Neuronal stem cell (in vitro differentiated cells): Measurements from ENCODE around the gene CCN2.

Experiments used
- DNase-seq: peaks from one replicate; pipeline ENCODE4 v3.0.0-alpha.2; 2013; ENCODE audit warnings: low spot score
- H2AFZ ChIP-seq: one replicate; pipeline ENCODE4 v1.6.1; 2013; ENCODE audit warnings: mild to moderate bottlenecking, low read length, inconsistent platforms
- H2AK5ac ChIP-seq: 2 replicates; pipeline ENCODE4 v1.6.1; 2013; ENCODE audit warnings: low read depth, mild to moderate bottlenecking, inconsistent platforms, low read length, moderate library complexity, mixed read lengths
- H2BK120ac ChIP-seq: 2 replicates; pipeline ENCODE4 v1.6.1; 2013; ENCODE audit warnings: low read depth, mild to moderate bottlenecking, inconsistent platforms, low read length, moderate library complexity, mixed read lengths
- H2BK12ac ChIP-seq: one replicate; pipeline ENCODE4 v1.6.1; 2013; ENCODE audit warnings: low read length, inconsistent platforms
- H2BK15ac ChIP-seq: 2 replicates; pipeline ENCODE4 v1.6.1; 2013; ENCODE audit warnings: mild to moderate bottlenecking, low read length, inconsistent platforms, mixed read lengths
- H2BK5ac ChIP-seq: one replicate; pipeline ENCODE4 v1.6.1; 2013; ENCODE audit warnings: inconsistent platforms, mild to moderate bottlenecking, low read length, moderate library complexity
- H3K14ac ChIP-seq: one replicate; pipeline ENCODE4 v1.6.1; 2013; ENCODE audit warnings: low read length, inconsistent platforms
- H3K18ac ChIP-seq: 2 replicates; pipeline ENCODE4 v1.6.1; 2013; ENCODE audit warnings: low read length, inconsistent platforms
- H3K23ac ChIP-seq: 2 replicates; pipeline ENCODE4 v1.6.1; 2013; ENCODE audit warnings: low read depth, mild to moderate bottlenecking, mixed read lengths, low read length, inconsistent platforms; ENCODE audit not compliant: poor library complexity
- H3K27ac ChIP-seq: replicated peaks from 3 replicates; pipeline ENCODE4 v1.5.1; 2013; ENCODE audit warnings: low read length, inconsistent platforms
- H3K27me3 ChIP-seq, 3 experiments: 2 replicates each; pipeline ENCODE4 v1.6.1; 2013; ENCODE audit warnings: low read length in 3 of 3, mild to moderate bottlenecking in 2 of 3, inconsistent platforms in 1 of 3, low read depth in 1 of 3, mixed read lengths in 1 of 3, moderate library complexity in 1 of 3; ENCODE audit not compliant: control insufficient read depth in 3 of 3, insufficient read depth in 3 of 3
- H3K36me3 ChIP-seq, 2 donors: replicated peaks in 1 of 2; 2 replicates each; pipeline ENCODE4 v1.6.1; 2013; ENCODE audit warnings: low read length in 2 of 2; ENCODE audit not compliant: control insufficient read depth in 2 of 2, insufficient read depth in 2 of 2
- H3K4ac ChIP-seq: 2 replicates; pipeline ENCODE4 v1.6.1; 2013; ENCODE audit warnings: inconsistent platforms, mild to moderate bottlenecking, low read length, moderate library complexity
- H3K4me1 ChIP-seq, 2 donors: 1 replicate in 1 of 2; 2 replicates in 1 of 2; pipeline ENCODE4 v1.6.1; 2013; ENCODE audit warnings: low read length in 2 of 2, low read depth in 1 of 2; ENCODE audit not compliant: control insufficient read depth in 2 of 2, insufficient read depth in 1 of 2
- H3K4me2 ChIP-seq: one replicate; pipeline ENCODE4 v1.6.1; 2013; ENCODE audit warnings: mild to moderate bottlenecking, low read length, inconsistent platforms; ENCODE audit not compliant: insufficient read depth, poor library complexity, severe bottlenecking
- H3K4me3 ChIP-seq, 2 donors: 2 replicates each; pipeline ENCODE4 v1.5.1; 2013; ENCODE audit warnings: low read length in 2 of 2, mild to moderate bottlenecking in 2 of 2, inconsistent platforms in 1 of 2, moderate library complexity in 1 of 2
- H3K79me1 ChIP-seq: one replicate; pipeline ENCODE4 v1.6.1; 2013; ENCODE audit warnings: low read depth, mild to moderate bottlenecking, inconsistent platforms, low read length, moderate library complexity
- H3K9ac ChIP-seq: one replicate; pipeline ENCODE4 v1.6.1; 2013; ENCODE audit warnings: mild to moderate bottlenecking, low read depth, low read length, inconsistent platforms; ENCODE audit not compliant: poor library complexity
- H3K9me3 ChIP-seq, 2 donors: replicated peaks in 1 of 2; 2 replicates each; pipeline versions ENCODE3 to v1.6.1; 2013; ENCODE audit warnings: low read length in 2 of 2, mild to moderate bottlenecking in 2 of 2, inconsistent platforms in 1 of 2, low read depth in 1 of 2, mixed read lengths in 1 of 2, moderate library complexity in 1 of 2; ENCODE audit not compliant: control insufficient read depth in 2 of 2, insufficient read depth in 1 of 2
- H4K8ac ChIP-seq: one replicate; pipeline ENCODE4 v1.6.1; 2013; ENCODE audit warnings: low read depth, mild to moderate bottlenecking, inconsistent platforms, low read length, moderate library complexity
- H4K91ac ChIP-seq: one replicate; pipeline ENCODE4 v1.6.1; 2013; ENCODE audit warnings: low read length, low read depth, mild to moderate bottlenecking, inconsistent platforms; ENCODE audit not compliant: poor library complexity
- WGBS, 2 donors: extraction: QIAGEN DNeasy Blood & Tissue Kit; methylation state at CpG; one replicate each; pipeline ENCODE4 v1.1.7; 2013; ENCODE audit warnings: missing lambda C conversion rate in 2 of 2, mixed read lengths in 1 of 2; ENCODE audit not compliant: insufficient read length in 2 of 2, insufficient replicate concordance in 1 of 2; ENCODE audit errors: extremely low coverage in 2 of 2; 5-methylcytosine and 5-hydroxymethylcytosine counted together

CCN2 gene

GRCh38 chr6:131947986-131948661 lies 3.0 kb downstream of the CCN2 start:
- Histone ChIP-seq H3K4me1 (peaks cover 8 to 28% of the 10 kb centered on the region in 2 donors), H3K27me3 (no peaks in the 10 kb centered on the region), H3K79me1 (no peaks in the 10 kb centered on the region), H3K23ac (no peak overlapping the region), H3K9me3 (no peaks in the 10 kb centered on the region), H3K4me3 (peak overlapping the region in 1 of 2 donors; percentile 82), H3K4me2 (peak overlapping the region; percentile 22), H2BK5ac (no peak overlapping the region), H3K9ac (no peak overlapping the region), H2BK15ac (no peak overlapping the region), H3K4ac (no peak overlapping the region), H2AFZ (no peak overlapping the region), H2BK12ac (no peak overlapping the region), H3K36me3 (peaks cover 10 to 38% of the 10 kb centered on the region in 2 donors), H2AK5ac (no peak overlapping the region), H4K91ac (no peak overlapping the region), H3K14ac (no peak overlapping the region), H3K18ac (no peak overlapping the region), H3K27ac (no peak overlapping the region), H2BK120ac (no peak overlapping the region), H4K8ac (no peak overlapping the region)
- no CpG with 5 or more reads among the region's 3 CpGs for WGBS, 2 donors
- DNase-seq: no peak

DNA sequence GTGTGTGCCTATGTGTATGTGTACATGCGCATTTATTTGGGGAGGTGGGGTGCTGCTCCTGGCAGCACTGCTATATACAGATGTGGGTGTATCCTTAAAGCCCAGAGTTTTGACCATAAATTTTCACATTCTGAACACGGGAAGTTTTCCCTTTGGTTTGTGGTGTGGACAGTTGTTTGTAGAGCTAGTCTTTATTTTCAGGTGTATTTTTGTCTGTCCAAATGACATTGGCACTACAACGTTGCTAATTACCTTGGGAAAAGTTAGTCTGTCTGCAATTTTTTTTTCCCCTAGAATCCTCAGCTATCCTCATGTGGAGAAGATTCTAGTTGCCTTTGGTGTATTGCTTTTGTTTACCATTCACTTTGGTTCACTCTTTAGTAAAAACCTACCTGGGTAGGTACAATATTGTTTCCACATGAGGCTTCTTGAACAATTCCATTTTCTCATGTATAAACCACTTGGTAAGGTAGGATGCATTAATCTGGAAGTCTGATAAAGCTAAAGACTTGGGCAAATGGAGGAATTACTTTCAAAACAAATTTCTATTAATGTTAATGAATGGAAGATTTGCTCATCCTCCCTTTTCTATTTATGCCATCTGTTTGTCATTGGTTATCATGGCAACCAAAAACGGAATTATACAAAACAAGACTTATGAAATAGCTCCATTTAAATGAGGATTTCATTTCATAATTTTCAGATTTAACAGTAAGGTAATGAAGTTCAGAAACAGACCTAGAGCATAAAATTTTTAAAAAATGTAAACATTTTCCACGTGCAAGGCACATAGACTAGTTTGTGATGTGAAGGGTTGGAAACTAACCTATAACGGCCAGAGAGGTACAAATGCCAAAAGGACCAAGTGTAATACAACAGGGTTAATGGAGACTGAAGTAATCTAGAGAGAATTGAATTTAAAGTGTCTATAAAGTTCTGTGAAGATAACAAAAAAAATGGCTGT lies 3.9 kb downstream of the CCN2 start:
- Histone ChIP-seq H2BK5ac (no peak overlapping the region), H2AK5ac (no peak overlapping the region), H2AFZ (no peak overlapping the region), H3K4me3 (no peak overlapping the region), H3K23ac (no peak overlapping the region), H3K9ac (no peak overlapping the region), H2BK12ac (no peak overlapping the region), H3K4ac (no peak overlapping the region), H2BK120ac (no peak overlapping the region), H3K27ac (no peak overlapping the region), H3K36me3 (peaks cover 10 to 38% of the 10 kb centered on the region in 2 donors), H3K9me3 (no peaks in the 10 kb centered on the region), H3K4me2 (no peak overlapping the region), H2BK15ac (no peak overlapping the region), H3K27me3 (no peaks in the 10 kb centered on the region), H3K79me1 (no peaks in the 10 kb centered on the region), H4K8ac (no peak overlapping the region), H3K18ac (no peak overlapping the region), H3K14ac (no peak overlapping the region), H3K4me1 (peaks cover 2 to 20% of the 10 kb centered on the region in 2 donors), H4K91ac (no peak overlapping the region)
- DNase-seq: no peak
- no CpG with 5 or more reads among the region's 6 CpGs for WGBS, 2 donors

DNA sequence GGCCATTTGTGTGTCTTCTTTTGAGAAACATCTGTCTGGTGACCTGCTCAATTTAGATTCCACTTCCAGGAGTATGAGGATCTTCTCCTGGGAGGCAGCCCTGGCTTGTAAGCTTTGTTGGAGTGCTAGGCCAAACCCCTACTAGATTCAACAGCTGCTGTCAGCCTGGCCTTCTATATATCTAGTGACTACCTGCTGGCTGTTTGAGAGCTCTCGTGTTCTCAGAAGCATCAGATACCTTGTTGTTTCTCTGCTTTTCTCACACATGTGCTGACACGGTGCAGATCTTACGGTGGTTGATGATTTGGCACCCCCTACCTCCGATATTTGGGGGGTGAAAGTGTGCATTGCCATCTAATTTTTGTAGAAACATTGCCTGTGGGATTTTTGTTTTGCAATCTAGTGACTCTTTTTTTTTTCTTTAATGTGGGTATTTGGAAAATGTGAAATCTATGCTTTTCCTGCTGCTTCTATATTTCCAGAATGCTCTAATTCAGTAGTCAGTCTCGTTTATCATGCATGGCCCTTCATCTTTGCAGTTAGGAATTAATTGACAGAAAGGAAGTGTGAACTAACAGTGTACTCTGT lies 4.7 kb downstream of the CCN2 start:
- Histone ChIP-seq H3K23ac (no peak overlapping the region), H3K4me1 (peaks cover 2 to 13% of the 10 kb centered on the region in 2 donors), H2AK5ac (no peak overlapping the region), H3K9me3 (no peaks in the 10 kb centered on the region), H2AFZ (no peak overlapping the region), H4K8ac (no peak overlapping the region), H3K4ac (no peak overlapping the region), H3K36me3 (peaks cover 10 to 38% of the 10 kb centered on the region in 2 donors), H3K9ac (no peak overlapping the region), H3K14ac (no peak overlapping the region), H3K27me3 (no peaks in the 10 kb centered on the region), H3K4me2 (no peak overlapping the region), H2BK5ac (no peak overlapping the region), H3K79me1 (no peaks in the 10 kb centered on the region), H3K18ac (no peak overlapping the region), H4K91ac (no peak overlapping the region), H3K27ac (peak overlapping the region; percentile 13), H2BK12ac (no peak overlapping the region), H2BK15ac (no peak overlapping the region), H3K4me3 (no peak overlapping the region), H2BK120ac (no peak overlapping the region)
- WGBS, 2 donors: no CpG with 5 or more reads among the region's 5 CpGs
- no peak for DNase-seq

- no peaks in the 10 kb centered on the region for H3K9me3 ChIP-seq
- H2BK15ac ChIP-seq: no peak overlapping the region
- H3K4me2 ChIP-seq: no peak overlapping the region
- no peaks in the 10 kb centered on the region for H3K27me3 ChIP-seq
- H4K8ac ChIP-seq: no peak overlapping the region
- no peak overlapping the region for H3K4me3 ChIP-seq
- H2AFZ ChIP-seq: no peak overlapping the region
- H3K36me3 ChIP-seq: peaks cover 10 to 38% of the 10 kb centered on the region in 2 donors
- no peak overlapping the region for H2BK5ac ChIP-seq
- no peak overlapping the region for H4K91ac ChIP-seq
- no peak overlapping the region for H3K4ac ChIP-seq
- no peak overlapping the region for H3K9ac ChIP-seq
- DNase-seq: no peak
- H3K23ac ChIP-seq: no peak overlapping the region
- H3K14ac ChIP-seq: no peak overlapping the region
- H3K79me1 ChIP-seq: no peaks in the 10 kb centered on the region
- H3K27ac ChIP-seq: no peak overlapping the region
- H2AK5ac ChIP-seq: no peak overlapping the region
- no CpG with 5 or more reads among the region's 1 CpG for WGBS, 2 donors
- no peak overlapping the region for H2BK12ac ChIP-seq
- H3K18ac ChIP-seq: no peak overlapping the region
- H2BK120ac ChIP-seq: no peak overlapping the region
- H3K4me1 ChIP-seq: peaks cover 2 to 12% of the 10 kb centered on the region in 2 donors
Measured at GRCh38 chr6:131945971-131946370, 5.2 kb downstream of the CCN2 start.
